ENCODE results near the gene CD68.

CD68 gene

GRCh38 chr17:7579001-7579833, at the start of gene CD68:
TSS of gene CD68 (plus strand) at chr17:7579638. CDS start at chr17:7579678, 40 bp downstream.
- TF ChIP-seq, protein P1, sequence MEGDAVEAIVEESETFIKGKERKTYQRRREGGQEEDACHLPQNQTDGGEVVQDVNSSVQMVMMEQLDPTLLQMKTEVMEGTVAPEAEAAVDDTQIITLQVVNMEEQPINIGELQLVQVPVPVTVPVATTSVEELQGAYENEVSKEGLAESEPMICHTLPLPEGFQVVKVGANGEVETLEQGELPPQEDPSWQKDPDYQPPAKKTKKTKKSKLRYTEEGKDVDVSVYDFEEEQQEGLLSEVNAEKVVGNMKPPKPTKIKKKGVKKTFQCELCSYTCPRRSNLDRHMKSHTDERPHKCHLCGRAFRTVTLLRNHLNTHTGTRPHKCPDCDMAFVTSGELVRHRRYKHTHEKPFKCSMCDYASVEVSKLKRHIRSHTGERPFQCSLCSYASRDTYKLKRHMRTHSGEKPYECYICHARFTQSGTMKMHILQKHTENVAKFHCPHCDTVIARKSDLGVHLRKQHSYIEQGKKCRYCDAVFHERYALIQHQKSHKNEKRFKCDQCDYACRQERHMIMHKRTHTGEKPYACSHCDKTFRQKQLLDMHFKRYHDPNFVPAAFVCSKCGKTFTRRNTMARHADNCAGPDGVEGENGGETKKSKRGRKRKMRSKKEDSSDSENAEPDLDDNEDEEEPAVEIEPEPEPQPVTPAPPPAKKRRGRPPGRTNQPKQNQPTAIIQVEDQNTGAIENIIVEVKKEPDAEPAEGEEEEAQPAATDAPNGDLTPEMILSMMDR (IDR thresholded peaks at IDR 0.05; ENCODE audit: control insufficient read depth, extremely low read depth, insufficient read depth), result no peak
- H3K4me3 ChIP-seq (ENCODE audit: low read depth, low read length), result no peak within 1 kb of the TSS
- DNase-seq (ENCODE audit: low read depth), result peak; percentile 68

GRCh38 chr17:7530023-7530900, 49.2 kb upstream of the CD68 start:
- TF ChIP-seq, protein P1 (IDR thresholded peaks at IDR 0.05; ENCODE audit: control insufficient read depth, extremely low read depth, insufficient read depth), result no peak
- DNase-seq (ENCODE audit: low read depth), result no peak
- H3K4me3 ChIP-seq (ENCODE audit: low read depth, low read length), result no peak overlapping the region

GRCh38 chr17:7538050-7538449, 41.4 kb upstream of the CD68 start:
- TF ChIP-seq, protein P1 (IDR thresholded peaks at IDR 0.05; ENCODE audit: control insufficient read depth, extremely low read depth, insufficient read depth), result no peak
- no peak overlapping the region for H3K4me3 ChIP-seq (ENCODE audit: low read depth, low read length)
- DNase-seq (ENCODE audit: low read depth), result no peak

DNA sequence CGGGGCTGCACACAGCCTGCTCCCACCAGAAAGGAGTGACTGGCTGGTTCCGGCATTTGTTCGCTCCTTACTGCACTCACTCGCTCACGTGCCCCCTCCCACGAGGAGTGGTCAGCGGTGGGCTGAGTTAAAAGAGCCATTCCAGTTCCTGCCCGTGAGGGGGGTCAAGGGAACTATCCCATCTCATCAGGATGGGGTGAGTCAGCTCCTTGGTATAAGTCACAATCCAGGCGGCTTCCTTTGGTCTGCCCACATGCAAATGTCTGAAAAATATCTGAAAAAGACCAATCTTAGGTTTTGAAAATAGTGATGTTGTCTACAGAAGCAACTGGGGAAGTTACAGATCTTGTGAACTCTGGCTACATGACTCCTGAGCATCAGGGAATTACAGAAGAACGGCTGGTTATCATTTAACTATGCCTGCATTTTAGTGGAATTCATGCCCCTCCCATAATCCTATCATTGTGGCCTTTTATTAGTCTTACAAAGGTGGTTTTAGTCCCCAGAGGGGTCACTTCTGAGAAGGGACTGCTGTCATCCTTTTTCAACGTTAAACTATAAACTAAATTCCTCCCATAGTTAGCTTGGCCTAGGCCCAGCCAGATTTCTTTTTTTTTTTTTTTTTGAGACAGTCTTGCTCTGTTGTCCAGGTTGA, 40.4 kb upstream of the CD68 start:
- no peak for DNase-seq (ENCODE audit: low read depth)
- TF ChIP-seq, protein P1 (IDR thresholded peaks at IDR 0.05; ENCODE audit: control insufficient read depth, extremely low read depth, insufficient read depth), result no peak
- H3K4me3 ChIP-seq (ENCODE audit: low read depth, low read length), result no peak overlapping the region

DNA sequence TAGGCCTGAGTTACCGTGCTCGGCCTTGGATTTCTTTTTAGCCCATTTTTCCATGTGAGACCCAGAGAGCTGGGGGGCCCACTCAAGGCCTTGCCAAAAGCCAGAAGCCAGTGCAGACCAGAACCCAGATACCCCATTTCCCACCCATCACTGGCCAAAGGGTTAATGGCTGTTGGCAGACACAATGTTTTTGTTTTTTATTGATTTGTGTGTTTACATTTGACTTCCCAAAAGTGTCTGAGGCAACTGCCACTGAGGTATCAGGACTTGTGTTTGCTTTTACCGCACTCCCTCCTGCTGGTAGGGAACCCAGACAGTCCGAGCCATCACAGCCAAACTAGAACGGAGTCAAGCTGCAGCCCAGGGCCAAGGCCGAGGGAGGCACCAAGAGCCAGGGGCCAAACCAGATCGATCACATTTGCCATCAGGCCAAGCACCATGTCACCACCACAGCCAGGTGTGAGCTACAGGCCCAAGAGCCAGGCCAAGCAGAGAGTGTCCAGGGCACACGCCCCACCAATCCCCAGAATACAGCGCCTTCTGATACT, 38.3 kb upstream of the CD68 start:
- TF ChIP-seq, protein P1 (IDR thresholded peaks at IDR 0.05; ENCODE audit: control insufficient read depth, extremely low read depth, insufficient read depth), result no peak
- H3K4me3 ChIP-seq (ENCODE audit: low read depth, low read length), result no peak overlapping the region
- DNase-seq (ENCODE audit: low read depth), result no peak

DNA sequence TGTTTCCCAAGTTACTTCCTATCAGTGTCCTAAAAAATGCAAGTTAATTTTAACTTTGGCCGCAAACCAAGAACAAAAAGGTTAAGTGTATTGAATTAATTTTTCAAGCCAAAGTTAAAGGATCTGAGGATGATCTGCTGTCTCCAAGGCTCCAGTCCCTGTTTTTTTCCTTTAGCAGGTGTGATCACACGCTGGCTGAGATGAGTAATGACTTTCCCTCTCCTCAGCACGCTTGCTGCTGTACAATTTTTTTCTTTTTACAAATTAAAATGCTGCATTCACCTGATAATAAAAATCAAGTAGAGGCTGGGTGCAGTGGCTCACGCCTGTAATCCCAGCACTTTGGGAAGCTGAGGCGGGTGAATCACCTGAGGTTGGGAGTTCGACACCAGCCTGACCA, 34.5 kb upstream of the CD68 start:
- DNase-seq (ENCODE audit: low read depth), result no peak
- TF ChIP-seq, protein P1 (IDR thresholded peaks at IDR 0.05; ENCODE audit: control insufficient read depth, extremely low read depth, insufficient read depth), result no peak
- H3K4me3 ChIP-seq (ENCODE audit: low read depth, low read length), result no peak overlapping the region

Data from LNCaP clone FGC (cell line).